ENCODE data around the gene TMEM258.

The TMEM258 gene

GRCh38 chr11:61761440-61762222, 30.8 kb downstream of the TMEM258 start:
- TF ChIP-seq ZFP30 (CRISPR knock-in tag; IDR thresholded peaks at IDR 0.05): no peak
- TF ChIP-seq ISL1 (CRISPR knock-in tag; IDR thresholded peaks at IDR 0.05): no peak
- TF ChIP-seq ZNF70 (CRISPR knock-in tag; IDR thresholded peaks at IDR 0.05): no peak
- no peak for TF ChIP-seq SNAI2 (CRISPR knock-in tag; IDR thresholded peaks at IDR 0.05)
- no peak for ATAC-seq

- TF ChIP-seq ZNF70 (CRISPR knock-in tag; IDR thresholded peaks at IDR 0.05) (no peak), TOX (CRISPR knock-in tag; IDR thresholded peaks at IDR 0.05; ENCODE audit: borderline replicate concordance) (no peak), ZC3H10 (CRISPR knock-in tag; IDR thresholded peaks at IDR 0.05) (no peak), PPARA (CRISPR knock-in tag; IDR thresholded peaks at IDR 0.05; ENCODE audit: borderline replicate concordance) (no peak), CREB5 (CRISPR knock-in tag; IDR thresholded peaks at IDR 0.05; ENCODE audit: low read depth) (no peak), ZNF8 (CRISPR knock-in tag; IDR thresholded peaks at IDR 0.05) (no peak)
- TF ChIP-seq, protein P1, sequence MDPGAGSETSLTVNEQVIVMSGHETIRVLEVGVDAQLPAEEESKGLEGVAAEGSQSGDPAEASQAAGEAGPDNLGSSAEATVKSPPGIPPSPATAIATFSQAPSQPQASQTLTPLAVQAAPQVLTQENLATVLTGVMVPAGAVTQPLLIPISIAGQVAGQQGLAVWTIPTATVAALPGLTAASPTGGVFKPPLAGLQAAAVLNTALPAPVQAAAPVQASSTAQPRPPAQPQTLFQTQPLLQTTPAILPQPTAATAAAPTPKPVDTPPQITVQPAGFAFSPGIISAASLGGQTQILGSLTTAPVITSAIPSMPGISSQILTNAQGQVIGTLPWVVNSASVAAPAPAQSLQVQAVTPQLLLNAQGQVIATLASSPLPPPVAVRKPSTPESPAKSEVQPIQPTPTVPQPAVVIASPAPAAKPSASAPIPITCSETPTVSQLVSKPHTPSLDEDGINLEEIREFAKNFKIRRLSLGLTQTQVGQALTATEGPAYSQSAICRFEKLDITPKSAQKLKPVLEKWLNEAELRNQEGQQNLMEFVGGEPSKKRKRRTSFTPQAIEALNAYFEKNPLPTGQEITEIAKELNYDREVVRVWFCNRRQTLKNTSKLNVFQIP (CRISPR knock-in tag; IDR thresholded peaks at IDR 0.05; ENCODE audit: borderline replicate concordance, low read depth): no peak
- no peak for ATAC-seq
Observed at GRCh38 chr11:61760946-61761345, 31.5 kb downstream of the TMEM258 start.

DNA sequence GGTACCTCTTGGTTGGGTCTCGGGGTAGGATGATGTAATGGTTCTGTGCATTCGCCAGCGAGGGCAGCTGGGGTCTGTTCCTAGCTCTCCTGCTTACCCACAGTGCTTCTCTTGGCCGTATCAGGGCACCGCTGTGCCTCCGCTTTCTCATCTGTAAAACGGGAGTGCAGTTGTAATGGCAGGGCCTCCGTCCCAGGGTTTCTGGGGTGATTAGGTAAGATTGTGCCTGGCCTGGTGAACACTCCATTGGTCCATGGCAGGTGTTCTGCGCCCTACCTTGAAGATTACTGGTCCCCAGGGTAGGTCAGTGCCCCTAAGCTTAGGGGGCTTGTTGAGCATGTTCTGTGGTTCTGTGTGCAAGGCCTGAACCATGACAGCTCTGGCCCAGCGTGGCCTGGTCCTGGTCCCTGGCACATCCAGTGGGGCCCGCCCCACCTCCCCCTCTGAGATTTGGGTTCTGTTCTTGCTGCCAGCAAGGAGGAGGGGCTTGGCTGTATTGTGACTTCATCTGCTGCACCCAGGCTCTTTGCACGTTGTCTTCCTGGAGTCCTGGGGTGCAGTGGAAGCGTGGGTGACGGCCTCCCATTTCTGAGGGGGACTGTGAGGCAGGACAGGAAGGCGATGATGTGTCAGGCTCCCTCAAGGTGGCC, 35.1 kb downstream of the TMEM258 start:
- TF ChIP-seq ZNF8 (CRISPR knock-in tag; IDR thresholded peaks at IDR 0.05): no peak
- TF ChIP-seq CREB5 (CRISPR knock-in tag; IDR thresholded peaks at IDR 0.05; ENCODE audit: low read depth): no peak
- no peak for TF ChIP-seq ARNTL (CRISPR knock-in tag; IDR thresholded peaks at IDR 0.05; ENCODE audit: borderline replicate concordance, low read depth)
- no peak for TF ChIP-seq OSR1 (CRISPR knock-in tag; IDR thresholded peaks at IDR 0.05)
- TF ChIP-seq GLIS3 (CRISPR knock-in tag; IDR thresholded peaks at IDR 0.05): no peak
- TF ChIP-seq TOX (CRISPR knock-in tag; IDR thresholded peaks at IDR 0.05; ENCODE audit: borderline replicate concordance): no peak
- TF ChIP-seq, protein P1 (CRISPR knock-in tag; IDR thresholded peaks at IDR 0.05; ENCODE audit: borderline replicate concordance, low read depth): no peak
- no peak for TF ChIP-seq CSDC2 (CRISPR knock-in tag; IDR thresholded peaks at IDR 0.05)
- TF ChIP-seq ZFP3 (CRISPR knock-in tag; IDR thresholded peaks at IDR 0.05): no peak
- TF ChIP-seq ESRRG (CRISPR knock-in tag; IDR thresholded peaks at IDR 0.05): no peak
- no peak for TF ChIP-seq RARB (CRISPR knock-in tag; IDR thresholded peaks at IDR 0.05)
- TF ChIP-seq, protein P2, sequence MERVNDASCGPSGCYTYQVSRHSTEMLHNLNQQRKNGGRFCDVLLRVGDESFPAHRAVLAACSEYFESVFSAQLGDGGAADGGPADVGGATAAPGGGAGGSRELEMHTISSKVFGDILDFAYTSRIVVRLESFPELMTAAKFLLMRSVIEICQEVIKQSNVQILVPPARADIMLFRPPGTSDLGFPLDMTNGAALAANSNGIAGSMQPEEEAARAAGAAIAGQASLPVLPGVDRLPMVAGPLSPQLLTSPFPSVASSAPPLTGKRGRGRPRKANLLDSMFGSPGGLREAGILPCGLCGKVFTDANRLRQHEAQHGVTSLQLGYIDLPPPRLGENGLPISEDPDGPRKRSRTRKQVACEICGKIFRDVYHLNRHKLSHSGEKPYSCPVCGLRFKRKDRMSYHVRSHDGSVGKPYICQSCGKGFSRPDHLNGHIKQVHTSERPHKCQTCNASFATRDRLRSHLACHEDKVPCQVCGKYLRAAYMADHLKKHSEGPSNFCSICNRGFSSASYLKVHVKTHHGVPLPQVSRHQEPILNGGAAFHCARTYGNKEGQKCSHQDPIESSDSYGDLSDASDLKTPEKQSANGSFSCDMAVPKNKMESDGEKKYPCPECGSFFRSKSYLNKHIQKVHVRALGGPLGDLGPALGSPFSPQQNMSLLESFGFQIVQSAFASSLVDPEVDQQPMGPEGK (CRISPR knock-in tag; IDR thresholded peaks at IDR 0.05; ENCODE audit: borderline replicate concordance): no peak
- TF ChIP-seq TSHZ2 (CRISPR knock-in tag; IDR thresholded peaks at IDR 0.05): no peak
- no peak for TF ChIP-seq ZFP30 (CRISPR knock-in tag; IDR thresholded peaks at IDR 0.05)
- no peak for TF ChIP-seq ZNF70 (CRISPR knock-in tag; IDR thresholded peaks at IDR 0.05)
- no peak for ATAC-seq
